ENCODE data around the gene THAP8. TPM values are rescaled to one million over a fixed set of nuclear protein-coding genes. Genes with fewer than 3 reads are reported as not detected.
"Not testable (repeated sequence)": the region's sequence is repeated elsewhere in the genome, so short reads cannot be mapped to it uniquely, and the experiment has no call there.

THAP8 gene
- total and polyA plus RNA-seq, 2 of the 8 experiments (the other 6 are each of a cell fraction or from before 2014, with no cell fraction given) = 6.0 to 11.1 TPM

- H2BK20ac ChIP-seq (ENCODE audit: low read length); H3K79me1 ChIP-seq (ENCODE audit: low read depth, low read length); H2BK15ac ChIP-seq (ENCODE audit: low read length); H3K23me2 ChIP-seq (ENCODE audit: low read depth, low read length); H3K14ac ChIP-seq (ENCODE audit: insufficient read length); H4K91ac ChIP-seq (replicated peaks; ENCODE audit: insufficient read length, low read length); H2BK12ac ChIP-seq (ENCODE audit: low read depth, low read length); H2BK120ac ChIP-seq (replicated peaks; ENCODE audit: low read depth, low read length); H3K56ac ChIP-seq (replicated peaks; ENCODE audit: insufficient read length, low read depth, low read length); H3K18ac ChIP-seq (ENCODE audit: extremely low read depth, low read length); H3K36me3 ChIP-seq (ENCODE audit: control insufficient read depth in 2 of 4, insufficient read depth in 4 of 4, low read length in 3 of 4); H3K27me3 ChIP-seq (replicated peaks in 1 of 4; ENCODE audit: control insufficient read depth in 3 of 4, extremely low read depth in 1 of 4, insufficient read depth in 3 of 4, low read length in 3 of 4); H3K4me2 ChIP-seq (ENCODE audit: insufficient read depth in 1 of 2, low read depth in 2 of 2, low read length in 2 of 2); DNase-seq (ENCODE audit: low read depth in 1 of 2, low spot score in 2 of 2); H3K4me1 ChIP-seq (replicated peaks in 1 of 4; ENCODE audit: control insufficient read depth in 3 of 4, insufficient read depth in 4 of 4, low read length in 3 of 4); H3K27ac ChIP-seq (ENCODE audit: low read depth, low read length); FAIRE-seq; H3K4ac ChIP-seq (replicated peaks; ENCODE audit: insufficient read length, low read depth, low read length); H2BK5ac ChIP-seq (ENCODE audit: low read depth, low read length); H2AFZ ChIP-seq (ENCODE audit: low read length); H4K5ac ChIP-seq (ENCODE audit: insufficient read length, low read depth, low read length); H3K9me3 ChIP-seq (ENCODE audit: insufficient read depth in 2 of 2, low read depth in 1 of 2, low read length in 1 of 2); H3K4me3 ChIP-seq (ENCODE audit: extremely low read depth in 1 of 4, insufficient read depth in 2 of 4, low read depth in 3 of 4, low read length in 4 of 4); H4K8ac ChIP-seq (ENCODE audit: extremely low read depth, insufficient read depth, low read length); H2AK5ac ChIP-seq (ENCODE audit: low read depth, low read length); H3K23ac ChIP-seq (ENCODE audit: insufficient read length); H3K9ac ChIP-seq (replicated peaks in 1 of 4; ENCODE audit: extremely low read depth in 1 of 4, low read depth in 3 of 4, low read length in 3 of 4); H4K20me1 ChIP-seq (replicated peaks in 1 of 2; ENCODE audit: control insufficient read depth in 1 of 2, insufficient read depth in 2 of 2, low read length in 2 of 2); H3K79me2 ChIP-seq (ENCODE audit: control insufficient read depth in 1 of 2, insufficient read depth in 2 of 2, low read length in 2 of 2): not testable (repeated sequence)
- ChIA-PET CTCF (ENCODE audit: partially characterized antibody) (interaction anchor here (0.9 to 1.6 kb wide), 3 partner anchors 10 to 14 kb away, joined by 3 to 7 read pairs (median 3); no protein-coding TSS in a partner anchor), POLR2A (ENCODE audit: partially characterized antibody) (interaction anchor here (0.9 to 1.1 kb wide), 3 partner anchors 8 to 36 kb away, joined by 3 read pairs; no protein-coding TSS in a partner anchor)
- 88% methylated on average over 6 of the region's 6 CpGs; no CpG with 5 or more reads in 1 of the 2 experiments for WGBS, 2 experiments (ENCODE audit: extremely low coverage in 1 of 2, insufficient coverage in 1 of 2, insufficient read length in 1 of 2, insufficient replicate concordance in 2 of 2, low coverage in 1 of 2, low lambda C conversion rate in 2 of 2, missing lambda C conversion rate in 1 of 2)
- peak; percentile 92 for TF ChIP-seq CEBPB (IDR thresholded peaks at IDR 0.05; ENCODE audit: low read depth, low read length)
Measured at GRCh38 chr19:36041092-36041491, 13.0 kb downstream of the THAP8 start.

Measured in H1 (cell line).